Cardiac fibroblast (primary cell): ENCODE data around the gene ST7.

Experiments used
- DNase-seq, 2 donors: peaks; one replicate each; pipeline versions ENCODE4 v3.0.0 to v3.0.0-alpha.2; 2010; ENCODE audit warnings: low read depth in 2 of 2
- H3K4me3 ChIP-seq, 2 donors: replicated peaks in 1 of 2; 1 replicate in 1 of 2; 2 replicates in 1 of 2; pipeline ENCODE4 v1.5.1; 2011; ENCODE audit warnings: low read depth in 2 of 2, low read length in 2 of 2, mild to moderate bottlenecking in 2 of 2, moderate library complexity in 1 of 2
- CTCF ChIP-seq: IDR thresholded peaks from one replicate; pipeline ENCODE4 v1.5.1; 2011; ENCODE audit warnings: low read depth, mild to moderate bottlenecking, low read length, inconsistent platforms

The ST7 gene

DNA sequence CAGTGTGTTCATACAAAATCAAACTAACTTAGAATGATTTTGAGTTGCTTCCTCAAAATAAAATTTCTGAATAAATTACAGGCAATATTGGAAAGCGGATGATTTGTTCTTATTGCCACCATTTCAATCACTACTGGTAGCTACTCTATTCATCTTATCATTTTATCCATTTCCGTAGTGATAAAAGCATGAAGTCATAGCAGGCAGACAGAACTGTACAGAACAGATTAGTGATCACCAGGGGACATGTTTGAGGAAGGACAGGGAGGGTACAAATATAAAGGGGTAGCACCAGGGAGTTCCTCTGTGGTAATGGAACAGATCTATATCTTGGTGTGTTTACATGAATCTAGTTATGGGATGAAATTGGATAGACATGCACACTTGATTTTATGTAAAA, 231.1 kb downstream of the ST7 start:
- no peak for DNase-seq
- TF ChIP-seq CTCF: no peak
- H3K4me3 ChIP-seq: no peak overlapping the region

- no peak overlapping the region for H3K4me3 ChIP-seq
- TF ChIP-seq CTCF: no peak
- DNase-seq: no peak
Measured at GRCh38 chr7:117185124-117185523, 231.8 kb downstream of the ST7 start.

- no peak for TF ChIP-seq CTCF
- peak; percentile 55 to 67 for DNase-seq
- no peak overlapping the region for H3K4me3 ChIP-seq
Measured at GRCh38 chr7:117186218-117187010, 233.1 kb downstream of the ST7 start.

GRCh38 chr7:117188376-117188775, 235.1 kb downstream of the ST7 start:
- no peak for TF ChIP-seq CTCF
- DNase-seq: no peak
- no peak overlapping the region for H3K4me3 ChIP-seq

DNA sequence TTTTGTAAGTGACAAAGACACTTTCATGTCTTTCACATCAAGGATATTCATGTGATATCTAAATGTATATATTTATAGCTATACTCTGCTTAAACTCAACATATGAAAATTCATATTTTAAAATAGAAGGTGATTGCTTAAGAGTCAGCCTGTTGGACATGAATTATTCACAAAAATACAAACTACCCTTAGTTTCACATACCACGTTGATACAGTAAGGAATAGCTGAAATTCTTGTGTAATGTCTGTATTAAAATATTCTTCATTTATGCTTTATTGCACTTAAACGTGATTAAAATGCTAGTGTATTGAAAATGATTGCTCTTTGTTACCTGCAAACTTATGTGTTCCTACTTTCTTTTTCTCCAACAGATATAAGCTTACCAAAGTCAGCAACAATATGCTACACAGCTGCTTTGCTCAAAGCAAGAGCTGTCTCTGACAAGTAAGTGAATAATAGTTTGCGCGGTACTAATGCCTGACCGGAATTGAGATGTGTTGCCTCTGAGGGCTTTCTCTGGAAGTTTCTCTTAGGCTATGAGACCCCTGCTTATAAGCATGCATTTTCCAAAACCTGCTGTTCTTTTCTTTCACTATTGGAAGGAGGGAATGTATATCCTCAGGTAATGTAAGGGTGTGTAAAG, 235.8 kb downstream of the ST7 start:
- DNase-seq: peak in 1 of 2 donors; percentile 41
- TF ChIP-seq CTCF: no peak
- H3K4me3 ChIP-seq: no peak overlapping the region

DNA sequence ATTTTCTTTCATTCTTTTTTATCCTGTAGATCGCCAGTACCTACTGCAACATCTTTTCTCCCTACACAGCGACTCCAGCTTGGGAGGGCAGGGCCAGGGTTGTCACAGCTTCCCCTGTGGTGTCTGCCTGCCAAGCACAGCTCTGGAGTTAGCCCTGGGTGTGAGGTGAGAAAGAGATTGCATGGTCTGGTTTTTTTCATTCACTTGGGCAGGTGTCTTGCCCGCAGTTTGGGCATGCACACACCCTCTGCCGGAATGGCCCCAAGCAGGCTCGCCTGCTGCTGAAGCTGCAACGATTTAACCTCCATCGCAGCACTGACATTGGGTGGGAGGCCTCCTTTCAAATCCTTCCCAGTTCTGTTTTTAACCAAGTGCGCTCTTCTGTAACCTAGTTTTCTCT, 236.8 kb downstream of the ST7 start:
- TF ChIP-seq CTCF: no peak
- no peak for DNase-seq
- H3K4me3 ChIP-seq: no peak overlapping the region
